Liver (tissue), 9 donors: Measurements from ENCODE around the gene EPHB6. TPM values are rescaled to one million over a fixed set of nuclear protein-coding genes. Genes with fewer than 3 reads are reported as not detected.

Experiments
- DNase-seq: peaks from one replicate; pipeline ENCODE4 v3.0.0-alpha.2; 2017; ENCODE audit warnings: low spot score
- H3K27ac ChIP-seq, 2 donors: one replicate each; pipeline ENCODE4 v1.7.0; 2013; ENCODE audit warnings: inconsistent platforms in 2 of 2, low read length in 2 of 2, control low read depth in 1 of 2, low read depth in 1 of 2, mild to moderate bottlenecking in 1 of 2
- H3K27me3 ChIP-seq, 4 donors: one replicate each; pipeline versions ENCODE4 v1.6.1 to v1.7.0; 2013; ENCODE audit warnings: low read length in 3 of 4, inconsistent platforms in 1 of 4, mild to moderate bottlenecking in 1 of 4, moderate library complexity in 1 of 4; ENCODE audit not compliant: control insufficient read depth in 4 of 4, insufficient read depth in 4 of 4
- H3K36me3 ChIP-seq, 4 donors: one replicate each; pipeline versions ENCODE4 v1.6.1 to v1.7.0; 2013; ENCODE audit warnings: low read length in 3 of 4, mild to moderate bottlenecking in 3 of 4, low read depth in 1 of 4, moderate library complexity in 1 of 4; ENCODE audit not compliant: control insufficient read depth in 4 of 4, insufficient read depth in 3 of 4
- H3K4me1 ChIP-seq, 4 donors: one replicate each; pipeline versions ENCODE4 v1.6.1 to v1.7.0; 2013; ENCODE audit warnings: low read length in 3 of 4, mild to moderate bottlenecking in 3 of 4, moderate library complexity in 1 of 4; ENCODE audit not compliant: control insufficient read depth in 4 of 4, insufficient read depth in 4 of 4
- H3K4me3 ChIP-seq, 3 donors: one replicate each; pipeline versions ENCODE4 v1.6.1 to v1.7.0; 2013; ENCODE audit warnings: low read length in 3 of 3, control low read depth in 1 of 3, low read depth in 1 of 3, mild to moderate bottlenecking in 1 of 3
- H3K9ac ChIP-seq, 2 donors: one replicate each; pipeline ENCODE4 v1.7.0; 2013; ENCODE audit warnings: low read length in 2 of 2, mild to moderate bottlenecking in 2 of 2, moderate library complexity in 2 of 2, control low read depth in 1 of 2, low read depth in 1 of 2
- H3K9me3 ChIP-seq, 4 donors: one replicate each; pipeline versions ENCODE4 v1.6.1 to v1.7.0; 2013; ENCODE audit warnings: low read length in 3 of 4; ENCODE audit not compliant: control insufficient read depth in 4 of 4
- CTCF ChIP-seq: fragments of 150-350 bp; IDR thresholded peaks from 2 replicates; pipeline ENCODE4 v1.5.1; 2017; ENCODE audit warnings: improper control_type of control experiment, low read depth, low read length; ENCODE audit not compliant: missing input control
- EGR1 ChIP-seq, 2 donors: IDR thresholded peaks; 2 replicates each; pipeline ENCODE4 v1.6.1; 2016 to 2018; ENCODE audit warnings: antibody characterized with exemption in 2 of 2, low read depth in 2 of 2
- GABPA ChIP-seq, 2 donors: IDR thresholded peaks in 1 of 2; conservative IDR thresholded peaks in 1 of 2; 2 replicates each; pipeline ENCODE4 v1.6.1; 2016; ENCODE audit warnings: antibody characterized with exemption in 2 of 2, mild to moderate bottlenecking in 1 of 2, moderate library complexity in 1 of 2
- HNF4A ChIP-seq, 2 donors: conservative IDR thresholded peaks; 2 replicates each; pipeline ENCODE4 v1.6.1; 2016; ENCODE audit warnings: antibody characterized with exemption in 2 of 2, mild to moderate bottlenecking in 2 of 2
- HNF4G ChIP-seq: IDR thresholded peaks from 2 replicates; pipeline ENCODE4 v1.6.1; 2016; ENCODE audit warnings: antibody characterized with exemption
- NR2F2 ChIP-seq: IDR thresholded peaks from 2 replicates; pipeline ENCODE4 v1.6.1; 2016; ENCODE audit warnings: antibody characterized with exemption
- REST ChIP-seq: IDR thresholded peaks from 2 replicates; pipeline ENCODE4 v1.6.1; 2016; ENCODE audit warnings: antibody characterized with exemption, mild to moderate bottlenecking
- SP1 ChIP-seq: IDR thresholded peaks from 2 replicates; pipeline ENCODE4 v1.6.1; 2018; ENCODE audit warnings: antibody characterized with exemption, mild to moderate bottlenecking
- TAF1 ChIP-seq: conservative IDR thresholded peaks from 2 replicates; pipeline ENCODE4 v1.6.1; 2016; ENCODE audit warnings: antibody characterized with exemption, mild to moderate bottlenecking
- WGBS: extraction: QIAGEN DNeasy Blood & Tissue Kit; methylation state at CpG from one replicate; pipeline ENCODE4 v1.1.7; 2013; 5-methylcytosine and 5-hydroxymethylcytosine counted together
- polyA plus RNA-seq, 2 donors: library from polyadenylated mRNA; stranded (reverse) in 1 of 2; unstranded in 1 of 2; fragments of 200-250 nt in 1 of 2; fragments of >200 nt in 1 of 2; fragmentation: Nextera tagmentation in 1 of 2; extraction: Ambion mirVana in 1 of 2; gene quantifications; one replicate each; pipeline versions ENCODE4 v1.2.1 to v1.2.3, GENCODE V29; 2013 to 2015
- total RNA-seq, 2 donors: library from RNA; depleted of rRNA; stranded (reverse); fragments of >200 nt; gene quantifications; one replicate each; pipeline ENCODE4 v1.2.3, GENCODE V29; 2014
- TF ChIP-seq, protein P1 (sequence below): IDR thresholded peaks from 2 replicates; pipeline ENCODE4 v1.6.1; 2016; ENCODE audit warnings: antibody characterized with exemption
- TF ChIP-seq, protein P2 (sequence below): IDR thresholded peaks from 2 replicates; pipeline ENCODE4 v1.6.1; 2016; ENCODE audit warnings: antibody characterized with exemption
- donor health status: healthy.
- donor health status: healthy.
- donor health status: healthy.
- donor health status: healthy.
- donor health status: healthy.

EPHB6 gene
- total and polyA plus RNA-seq, 4 donors, result 1.2 to 4.3 (median 2.0) TPM

DNA sequence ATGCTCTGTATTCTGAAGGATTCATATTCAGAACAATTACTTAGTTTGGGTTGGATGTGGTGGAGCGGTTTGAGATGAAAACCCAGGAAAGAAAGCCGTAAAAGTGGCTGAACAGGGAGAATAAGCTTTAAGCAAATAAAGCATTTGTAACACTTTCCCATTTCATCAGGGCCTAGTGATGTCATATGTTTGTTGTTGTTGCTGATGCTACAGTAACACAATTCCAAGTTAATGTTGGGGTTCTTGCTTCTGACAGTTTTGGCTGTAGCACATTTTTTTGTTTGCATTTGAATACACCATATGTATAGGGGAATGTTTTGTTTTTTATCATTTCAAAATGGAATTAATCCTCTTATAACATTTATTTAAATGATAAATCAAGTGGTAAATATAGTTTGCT is 40.4 kb upstream of the EPHB6 start:
- Histone ChIP-seq H3K4me1 (no peaks in the 10 kb centered on the region), H3K36me3 (no peaks in the 10 kb centered on the region), H3K4me3 (no peak overlapping the region), H3K9me3 (no peaks in the 10 kb centered on the region), H3K27me3 (peaks cover 0 to 10% (median 5%) of the 10 kb centered on the region in 4 donors), H3K9ac (no peak overlapping the region), H3K27ac (no peak overlapping the region)
- 56% methylated on average over 2 of the region's 2 CpGs for WGBS
- no peak for TF ChIP-seq HNF4G
- TF ChIP-seq, protein P1, sequence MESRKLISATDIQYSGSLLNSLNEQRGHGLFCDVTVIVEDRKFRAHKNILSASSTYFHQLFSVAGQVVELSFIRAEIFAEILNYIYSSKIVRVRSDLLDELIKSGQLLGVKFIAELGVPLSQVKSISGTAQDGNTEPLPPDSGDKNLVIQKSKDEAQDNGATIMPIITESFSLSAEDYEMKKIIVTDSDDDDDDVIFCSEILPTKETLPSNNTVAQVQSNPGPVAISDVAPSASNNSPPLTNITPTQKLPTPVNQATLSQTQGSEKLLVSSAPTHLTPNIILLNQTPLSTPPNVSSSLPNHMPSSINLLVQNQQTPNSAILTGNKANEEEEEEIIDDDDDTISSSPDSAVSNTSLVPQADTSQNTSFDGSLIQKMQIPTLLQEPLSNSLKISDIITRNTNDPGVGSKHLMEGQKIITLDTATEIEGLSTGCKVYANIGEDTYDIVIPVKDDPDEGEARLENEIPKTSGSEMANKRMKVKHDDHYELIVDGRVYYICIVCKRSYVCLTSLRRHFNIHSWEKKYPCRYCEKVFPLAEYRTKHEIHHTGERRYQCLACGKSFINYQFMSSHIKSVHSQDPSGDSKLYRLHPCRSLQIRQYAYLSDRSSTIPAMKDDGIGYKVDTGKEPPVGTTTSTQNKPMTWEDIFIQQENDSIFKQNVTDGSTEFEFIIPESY, result no peak
- TF ChIP-seq REST, result no peak
- TF ChIP-seq, protein P2, sequence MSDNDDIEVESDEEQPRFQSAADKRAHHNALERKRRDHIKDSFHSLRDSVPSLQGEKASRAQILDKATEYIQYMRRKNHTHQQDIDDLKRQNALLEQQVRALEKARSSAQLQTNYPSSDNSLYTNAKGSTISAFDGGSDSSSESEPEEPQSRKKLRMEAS, result no peak
- TF ChIP-seq GABPA (IDR thresholded peaks at IDR 0.05 in 1 of 2, conservative IDR thresholded peaks at IDR 0.05 in 1 of 2), result no peak
- TF ChIP-seq CTCF, result no peak
- TF ChIP-seq TAF1, result no peak
- no peak for TF ChIP-seq NR2F2
- TF ChIP-seq EGR1 (IDR thresholded peaks at IDR 0.05; ENCODE audit: low read depth in 2 of 2), result no peak
- DNase-seq, result no peak

GRCh38 chr7:142815134-142815533 is 39.7 kb upstream of the EPHB6 start:
- Histone ChIP-seq H3K27ac (no peak overlapping the region), H3K4me3 (no peak overlapping the region), H3K4me1 (no peaks in the 10 kb centered on the region), H3K27me3 (peaks cover 0 to 12% (median 5%) of the 10 kb centered on the region in 4 donors), H3K9ac (no peak overlapping the region), H3K36me3 (no peaks in the 10 kb centered on the region), H3K9me3 (no peaks in the 10 kb centered on the region)
- TF ChIP-seq HNF4A (conservative IDR thresholded peaks at IDR 0.05), result no peak
- no peak for TF ChIP-seq HNF4G
- TF ChIP-seq SP1, result no peak
- TF ChIP-seq REST, result no peak
- TF ChIP-seq GABPA (IDR thresholded peaks at IDR 0.05 in 1 of 2, conservative IDR thresholded peaks at IDR 0.05 in 1 of 2), result no peak
- DNase-seq, result no peak
- WGBS, result 79% methylated on average over 3 of the region's 3 CpGs
